HepG2 (cell line): ENCODE measurements around the gene KCTD13. TPM values are rescaled to one million over a fixed set of nuclear protein-coding genes. Genes with fewer than 3 reads are reported as not detected.

ENCODE experiments used
- EP300 ChIP-seq, 3 experiments: sonication (generic) in 1 of 3; formaldehyde crosslinking in 1 of 3; IDR thresholded peaks; 2 replicates each; pipeline versions ENCODE4 v1.5.1 to v1.6.1; 2011 to 2020; ENCODE audit warnings: low read depth in 2 of 3, low read length in 2 of 3, borderline replicate concordance in 1 of 3, improper control_type of control experiment in 1 of 3, mild to moderate bottlenecking in 1 of 3, missing genetic modification reagents in 1 of 3, moderate library complexity in 1 of 3
- ESRRA ChIP-seq: sonication (generic); formaldehyde crosslinking; IDR thresholded peaks from 2 replicates; pipeline ENCODE4 v1.5.1; 2020; ENCODE audit warnings: mild to moderate bottlenecking, low read depth, missing genetic modification reagents
- HNF4A ChIP-seq: sonication (generic); formaldehyde crosslinking; IDR thresholded peaks from 2 replicates; pipeline ENCODE4 v1.4.0; 2020; ENCODE audit warnings: missing genetic modification reagents
- HNRNPLL ChIP-seq: fragments of 200-400 bp; formaldehyde crosslinking; IDR thresholded peaks from 2 replicates; pipeline ENCODE4 v1.6.1; 2017; ENCODE audit warnings: mild to moderate bottlenecking, low read depth, low read length; ENCODE audit not compliant: poor library complexity, severe bottlenecking
- KLF13 ChIP-seq: sonication (generic); formaldehyde crosslinking; IDR thresholded peaks from 2 replicates; pipeline ENCODE4 v1.4.0; 2020; ENCODE audit warnings: mild to moderate bottlenecking, missing genetic modification reagents
- MNT ChIP-seq: fragments of 450-650 bp; IDR thresholded peaks from 2 replicates; pipeline ENCODE4 v1.6.1; 2016
- NCOA2 ChIP-seq: sonication (generic); formaldehyde crosslinking; IDR thresholded peaks from 2 replicates; pipeline ENCODE4 v1.8.0; 2022; ENCODE audit warnings: inconsistent platforms
- NFE2L1 ChIP-seq: sonication (generic); formaldehyde crosslinking; IDR thresholded peaks from 2 replicates; pipeline ENCODE4 v1.4.0; 2020; ENCODE audit warnings: missing genetic modification reagents, mild to moderate bottlenecking, borderline replicate concordance
- NFIC ChIP-seq: IDR thresholded peaks from 2 replicates; pipeline ENCODE4 v1.6.1; 2012; ENCODE audit warnings: mild to moderate bottlenecking, low read length, inconsistent platforms
- PHB2 ChIP-seq: fragments of 450-650 bp; IDR thresholded peaks from 2 replicates; pipeline ENCODE4 v1.6.1; 2018; ENCODE audit not compliant: partially characterized antibody
- SALL1 ChIP-seq: sonication (generic); formaldehyde crosslinking; IDR thresholded peaks from 2 replicates; pipeline ENCODE4 v1.8.0; 2022; ENCODE audit warnings: mild to moderate bottlenecking, missing genetic modification reagents
- TCF12 ChIP-seq, 2 experiments: fragments of 450-650 bp in 1 of 2; sonication (generic) in 1 of 2; formaldehyde crosslinking in 1 of 2; IDR thresholded peaks; 2 replicates each; pipeline versions ENCODE4 v1.6.1 to v1.8.0; 2017 to 2022; ENCODE audit warnings: antibody characterized with exemption in 1 of 2, mild to moderate bottlenecking in 1 of 2, missing genetic modification reagents in 1 of 2, moderate library complexity in 1 of 2
- TEAD2 ChIP-seq: sonication (generic); formaldehyde crosslinking; IDR thresholded peaks from 2 replicates; pipeline ENCODE4 v1.9.0; 2021; ENCODE audit warnings: missing genetic modification reagents
- TGIF2 ChIP-seq: IDR thresholded peaks from 2 replicates; pipeline ENCODE4 v1.6.1; 2016; ENCODE audit warnings: control low read depth, missing compliant biosample characterization
- YY1 ChIP-seq: IDR thresholded peaks from 2 replicates; pipeline ENCODE4 v1.6.1; 2011; ENCODE audit warnings: low read length, low read depth, moderate library complexity, mild to moderate bottlenecking; ENCODE audit not compliant: insufficient read depth, insufficient replicate concordance
- ZNF550 ChIP-seq: sonication (generic); formaldehyde crosslinking; IDR thresholded peaks from 2 replicates; pipeline ENCODE4 v1.4.0; 2020; ENCODE audit warnings: mild to moderate bottlenecking, missing genetic modification reagents, borderline replicate concordance
- ZNF569 ChIP-seq: sonication (generic); formaldehyde crosslinking; IDR thresholded peaks from 2 replicates; pipeline ENCODE4 v1.5.0; 2020; ENCODE audit warnings: mild to moderate bottlenecking, missing genetic modification reagents, moderate library complexity, borderline replicate concordance
- ZNF615 ChIP-seq: sonication (generic); formaldehyde crosslinking; IDR thresholded peaks from 2 replicates; pipeline ENCODE4 v1.5.0; 2020; ENCODE audit warnings: mild to moderate bottlenecking, missing genetic modification reagents, borderline replicate concordance
- ZNF619 ChIP-seq: sonication (generic); formaldehyde crosslinking; IDR thresholded peaks from 2 replicates; pipeline ENCODE4 v1.4.0; 2020; ENCODE audit warnings: mild to moderate bottlenecking, missing genetic modification reagents
- ZNF737 ChIP-seq: sonication (generic); formaldehyde crosslinking; IDR thresholded peaks from 2 replicates; pipeline ENCODE4 v1.5.0; 2020; ENCODE audit warnings: missing genetic modification reagents, mild to moderate bottlenecking, borderline replicate concordance
- polyA plus RNA-seq, 8 experiments: library from polyadenylated mRNA; depleted of rRNA in 3 of 8; stranded (reverse) in 7 of 8; unstranded in 1 of 8; fragments of >200 nt; fragmentation: Illumina TruSeq in 4 of 8; extraction: Trizol in 4 of 8; gene quantifications; 2 replicates each; pipeline versions ENCODE4 v1.2.1 to v1.2.3, GENCODE V29; 2011 to 2016; ENCODE audit warnings: low read depth in 4 of 8, missing spikeins in 1 of 8, mixed read lengths in 1 of 8; ENCODE audit not compliant: insufficient read depth in 1 of 8
- total RNA-seq, 5 experiments: library from RNA; depleted of rRNA; stranded (reverse); fragments of >200 nt; fragmentation: Illumina TruSeq; extraction: Trizol; gene quantifications; 2 replicates each; pipeline ENCODE4 v1.2.3, GENCODE V29; 2016; ENCODE audit warnings: low read depth in 1 of 5
- TF ChIP-seq, protein P1 (sequence below): sonication (generic); formaldehyde crosslinking; IDR thresholded peaks from 2 replicates; pipeline ENCODE4 v1.4.0; 2020; ENCODE audit warnings: mild to moderate bottlenecking, missing genetic modification reagents
- TF ChIP-seq, protein P2 (sequence below), 2 experiments: sonication (generic) in 1 of 2; formaldehyde crosslinking in 1 of 2; IDR thresholded peaks; 2 replicates each; pipeline versions ENCODE4 v1.4.0 to v1.6.1; 2018 to 2020; ENCODE audit warnings: missing genetic modification reagents in 2 of 2, borderline replicate concordance in 1 of 2, low read depth in 1 of 2, mild to moderate bottlenecking in 1 of 2, missing biosample characterization in 1 of 2

Gene KCTD13
- total and polyA plus RNA-seq, 2 of the 13 experiments (the other 11 are each of a cell fraction or from before 2014, with no cell fraction given): 6.3 to 14.7 TPM

DNA sequence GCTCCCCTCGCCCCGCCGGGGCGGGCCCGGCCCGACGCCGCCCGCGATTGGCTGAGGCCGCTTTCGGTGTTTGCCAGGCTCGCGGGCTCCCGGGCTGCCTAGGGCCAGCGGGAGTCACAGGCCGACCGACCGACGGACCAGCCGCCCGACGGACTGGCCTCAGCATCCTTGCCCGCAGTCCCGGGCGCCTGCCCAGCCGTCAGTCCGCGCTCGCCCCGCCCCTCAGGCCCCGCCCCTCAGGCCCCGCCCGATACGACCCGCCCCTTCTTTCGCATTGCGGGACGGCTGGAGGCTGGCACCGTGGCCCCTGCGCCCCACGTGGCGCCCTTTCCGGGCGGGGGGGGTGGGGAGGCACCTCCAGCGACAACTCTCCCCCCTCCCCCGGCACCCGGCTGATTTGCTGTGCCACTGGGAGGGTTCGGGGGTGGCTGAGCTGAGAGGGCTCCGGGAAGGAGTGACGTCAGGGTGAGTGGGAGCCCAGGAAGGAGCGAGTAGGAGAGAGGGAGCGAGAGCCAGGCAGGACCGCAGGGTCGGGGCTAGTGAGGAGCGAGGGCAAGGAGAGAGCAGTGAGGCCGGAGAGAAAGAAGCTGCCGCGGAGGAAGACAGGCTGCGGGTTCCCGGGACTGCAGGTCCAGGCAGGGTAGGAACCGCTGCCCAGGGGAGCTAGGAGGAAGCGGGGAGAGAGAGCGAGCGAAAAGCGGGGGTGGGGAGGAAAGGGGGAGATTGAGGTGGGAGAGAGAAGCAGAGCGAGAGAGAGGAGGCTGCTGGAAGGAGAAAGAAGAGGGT is 25.7 kb downstream of the KCTD13 start, which contains the start of gene ASPHD1 (continued):
- TF ChIP-seq TEAD2 (CRISPR knock-in tag) (0 out of 2 replicates have a peak, but pooled peaks have one; percentile 6), MNT (peak; percentile 60; the same call in 1 of the 2 replicates), NFE2L1 (CRISPR knock-in tag) (0 out of 2 replicates have a peak, but pooled peaks have one; percentile 5), YY1 (no peak), ZNF737 (CRISPR knock-in tag) (no peak), TCF12 (IDR thresholded peaks at IDR 0.05) (no peak), TCF12 (CRISPR knock-in tag; IDR thresholded peaks at IDR 0.05) (no peak), ESRRA (CRISPR knock-in tag) (peak; percentile 21), TGIF2 (CRISPR knock-in tag) (peak; percentile 86), NFIC (no peak), ZNF619 (CRISPR knock-in tag) (peak; percentile 32; the same call in 1 of the 2 replicates), ZNF550 (no peak), ZNF615 (CRISPR knock-in tag) (no peak), PHB2 (no peak), HNF4A (CRISPR knock-in tag) (peak; percentile 18; the same call in 1 of the 2 replicates), KLF13 (CRISPR knock-in tag) (no peak), EP300 (IDR thresholded peaks at IDR 0.05; ENCODE audit: low read depth in 2 of 2, low read length in 2 of 2) (0 out of 4 replicates have a peak, but pooled peaks of 1 of the 2 experiments have one; percentile 8), EP300 (CRISPR knock-in tag; IDR thresholded peaks at IDR 0.05; ENCODE audit: borderline replicate concordance) (no peak), SALL1 (CRISPR knock-in tag) (peak; percentile 92; the same call in 1 of the 2 replicates), ZNF569 (no peak), HNRNPLL (no peak), NCOA2 (no peak)
- TF ChIP-seq, protein P1, sequence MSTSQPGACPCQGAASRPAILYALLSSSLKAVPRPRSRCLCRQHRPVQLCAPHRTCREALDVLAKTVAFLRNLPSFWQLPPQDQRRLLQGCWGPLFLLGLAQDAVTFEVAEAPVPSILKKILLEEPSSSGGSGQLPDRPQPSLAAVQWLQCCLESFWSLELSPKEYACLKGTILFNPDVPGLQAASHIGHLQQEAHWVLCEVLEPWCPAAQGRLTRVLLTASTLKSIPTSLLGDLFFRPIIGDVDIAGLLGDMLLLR: 0 out of 2 replicates have a peak, but pooled peaks have one; percentile 64
- TF ChIP-seq, protein P2, sequence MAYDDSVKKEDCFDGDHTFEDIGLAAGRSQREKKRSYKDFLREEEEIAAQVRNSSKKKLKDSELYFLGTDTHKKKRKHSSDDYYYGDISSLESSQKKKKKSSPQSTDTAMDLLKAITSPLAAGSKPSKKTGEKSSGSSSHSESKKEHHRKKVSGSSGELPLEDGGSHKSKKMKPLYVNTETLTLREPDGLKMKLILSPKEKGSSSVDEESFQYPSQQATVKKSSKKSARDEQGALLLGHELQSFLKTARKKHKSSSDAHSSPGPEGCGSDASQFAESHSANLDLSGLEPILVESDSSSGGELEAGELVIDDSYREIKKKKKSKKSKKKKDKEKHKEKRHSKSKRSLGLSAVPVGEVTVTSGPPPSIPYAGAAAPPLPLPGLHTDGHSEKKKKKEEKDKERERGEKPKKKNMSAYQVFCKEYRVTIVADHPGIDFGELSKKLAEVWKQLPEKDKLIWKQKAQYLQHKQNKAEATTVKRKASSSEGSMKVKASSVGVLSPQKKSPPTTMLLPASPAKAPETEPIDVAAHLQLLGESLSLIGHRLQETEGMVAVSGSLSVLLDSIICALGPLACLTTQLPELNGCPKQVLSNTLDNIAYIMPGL (CRISPR knock-in tag; IDR thresholded peaks at IDR 0.05; ENCODE audit: borderline replicate concordance in 1 of 2, low read depth in 1 of 2): peak in 1 of 2 experiments; percentile 55; a peak in 2 of 4 replicates
